HL-60/S4 (cell line): Measurements from ENCODE around the gene KLHL15.

Experiments
- in situ Hi-C: fragments of 300-500 bp; cut with MboI; formaldehyde crosslinking; loops from 2 replicates; pipeline ENCODE4 v1.14.3; 2022; ENCODE audit warnings: low sequenced_read_pairs

Gene KLHL15

GRCh38 chrX:23952984-23953907, 73.7 kb downstream of the KLHL15 start:
- in situ Hi-C loops, result no loop called here

GRCh38 chrX:23952391-23952790, 74.6 kb downstream of the KLHL15 start:
- in situ Hi-C loops, result no loop called here

- in situ Hi-C loops, result no loop called here
Observed at GRCh38 chrX:23945206-23945605, 81.8 kb downstream of the KLHL15 start.

- in situ Hi-C loops, result no loop called here
Observed at GRCh38 chrX:23944234-23944633, 82.8 kb downstream of the KLHL15 start.

- in situ Hi-C loops, result no loop called here
Observed at GRCh38 chrX:23939203-23939602, 87.8 kb downstream of the KLHL15 start.

GRCh38 chrX:23938690-23939089, 88.3 kb downstream of the KLHL15 start:
- in situ Hi-C loops, result no loop called here

GRCh38 chrX:23937100-23937499, 89.9 kb downstream of the KLHL15 start:
- in situ Hi-C loops, result no loop called here

- in situ Hi-C loops, result no loop called here
Observed at GRCh38 chrX:23936180-23936579, 90.8 kb downstream of the KLHL15 start.

GRCh38 chrX:23935106-23935505, 91.9 kb downstream of the KLHL15 start:
- in situ Hi-C loops, result no loop called here
